ENCODE measurements around the gene PHF14. TPM values are rescaled to one million over a fixed set of nuclear protein-coding genes. Genes with fewer than 3 reads are reported as not detected.

PHF14 gene
- total RNA-seq, 1 donor from 2014 or later, result 66.5 TPM

GRCh38 chr7:11078247-11078834 lies 104.7 kb downstream of the PHF14 start:
- peaks cover 7% of the 10 kb centered on the region for H3K4me1 Mint-ChIP-seq (ENCODE audit: unreplicated experiment)

GRCh38 chr7:11079907-11080306 lies 106.2 kb downstream of the PHF14 start:
- no peaks in the 10 kb centered on the region for H3K27me3 Mint-ChIP-seq
- no peak overlapping the region for H3K27ac Mint-ChIP-seq
- H3K9me3 Mint-ChIP-seq, result peaks cover 8% of the 10 kb centered on the region
- H3K4me3 Mint-ChIP-seq, result no peak overlapping the region
- no peak for TF ChIP-seq CTCF (conservative IDR thresholded peaks at IDR 0.05)
- no peak for DNase-seq (ENCODE audit: extremely low spot score, unreplicated experiment)
- peaks cover 7% of the 10 kb centered on the region for H3K4me1 Mint-ChIP-seq (ENCODE audit: unreplicated experiment)
- H3K36me3 Mint-ChIP-seq, result peaks cover 18% of the 10 kb centered on the region

More at GRCh38 chr7:11078247-11078834, 104.7 kb downstream of the PHF14 start:
- Mint-ChIP-seq H3K9me3 (peaks cover 8% of the 10 kb centered on the region), H3K4me3 (no peak overlapping the region), H3K27me3 (no peaks in the 10 kb centered on the region), H3K27ac (no peak overlapping the region), H3K36me3 (peaks cover 18% of the 10 kb centered on the region)
- no peak for DNase-seq (ENCODE audit: extremely low spot score, unreplicated experiment)
- no peak for TF ChIP-seq CTCF (conservative IDR thresholded peaks at IDR 0.05)

- Mint-ChIP-seq H3K36me3 (peaks cover 18% of the 10 kb centered on the region), H3K9me3 (peaks cover 8% of the 10 kb centered on the region), H3K4me3 (no peak overlapping the region), H3K4me1 (ENCODE audit: unreplicated experiment) (peaks cover 7% of the 10 kb centered on the region), H3K27me3 (no peaks in the 10 kb centered on the region), H3K27ac (peak overlapping the region; percentile 92)
- no peak for DNase-seq (ENCODE audit: extremely low spot score, unreplicated experiment)
- TF ChIP-seq CTCF (conservative IDR thresholded peaks at IDR 0.05), result no peak
These were observed 108.4 kb downstream of the PHF14 start for GRCh38 chr7:11082121-11082520.

GRCh38 chr7:11082552-11083213 lies 109.0 kb downstream of the PHF14 start:
- no peak for TF ChIP-seq CTCF (conservative IDR thresholded peaks at IDR 0.05)
- Mint-ChIP-seq H3K4me1 (ENCODE audit: unreplicated experiment) (peaks cover 7% of the 10 kb centered on the region), H3K36me3 (peaks cover 21% of the 10 kb centered on the region), H3K4me3 (peak overlapping the region; percentile 26), H3K27me3 (no peaks in the 10 kb centered on the region), H3K9me3 (peaks cover 8% of the 10 kb centered on the region), H3K27ac (peak overlapping the region; percentile 92)
- DNase-seq (ENCODE audit: extremely low spot score, unreplicated experiment), result no peak

- H3K9me3 Mint-ChIP-seq, result peaks cover 8% of the 10 kb centered on the region
- peak overlapping the region; percentile 92 for H3K27ac Mint-ChIP-seq
- peaks cover 7% of the 10 kb centered on the region for H3K4me1 Mint-ChIP-seq (ENCODE audit: unreplicated experiment)
- TF ChIP-seq CTCF (conservative IDR thresholded peaks at IDR 0.05), result no peak
- peaks cover 21% of the 10 kb centered on the region for H3K36me3 Mint-ChIP-seq
- no peak for DNase-seq (ENCODE audit: extremely low spot score, unreplicated experiment)
- H3K4me3 Mint-ChIP-seq, result no peak overlapping the region
- H3K27me3 Mint-ChIP-seq, result no peaks in the 10 kb centered on the region
These were observed 109.5 kb downstream of the PHF14 start for GRCh38 chr7:11083214-11083568.
